OCI-LY7 (cell line): ENCODE measurements around the gene VWC2L. TPM values are rescaled to one million over a fixed set of nuclear protein-coding genes. Genes with fewer than 3 reads are reported as not detected.

Experiments
- BruUV-seq: library from RNA; stranded (reverse); fragments of 400-500 nt; replicated peaks from 2 replicates; lab custom pipeline; 2021; lab: Mats Ljungman, UMichigan
- CTCF ChIA-PET: fragments of 300-600 bp; sonication (Branson Sonifier 250); formaldehyde crosslinking; loops from one replicate; lab custom pipeline; 2022; ENCODE audit warnings: antibody characterized with exemption; ENCODE audit not compliant: unreplicated experiment; lab: Charles Lee
- POLR2A ChIA-PET: fragments of 300-600 bp; sonication (Branson Sonifier 250); formaldehyde crosslinking; loops from one replicate; lab custom pipeline; 2022; ENCODE audit warnings: antibody characterized with exemption; lab: Charles Lee
- DNase-seq: peaks from one replicate; pipeline ENCODE4 v3.0.0-alpha.2; 2015; ENCODE audit warnings: low spot score
- H2AFZ ChIP-seq: fragments of 200-600 bp; sonication (generic), shearing (Covaris generic); 2 replicates; pipeline ENCODE4 v1.6.1; 2014; ENCODE audit warnings: mild to moderate bottlenecking, antibody characterized with exemption, low read length, moderate library complexity
- H3K27ac ChIP-seq: fragments of 200-600 bp; sonication (generic); 2 replicates; pipeline ENCODE4 v1.5.1; 2014; ENCODE audit warnings: mixed run types, low read depth, mild to moderate bottlenecking, moderate library complexity, low read length, inconsistent platforms; ENCODE audit not compliant: poor library complexity, severe bottlenecking
- H3K36me3 ChIP-seq: fragments of 200-600 bp; sonication (generic); 2 replicates; pipeline ENCODE4 v1.6.1; 2014; ENCODE audit warnings: mild to moderate bottlenecking, antibody characterized with exemption, low read length, moderate library complexity, mixed read lengths; ENCODE audit not compliant: insufficient read depth
- H3K4me1 ChIP-seq: fragments of 200-600 bp; sonication (generic); 2 replicates; pipeline ENCODE4 v1.5.1; 2014; ENCODE audit warnings: mild to moderate bottlenecking, low read length; ENCODE audit not compliant: insufficient read depth, poor library complexity, severe bottlenecking
- H3K4me2 ChIP-seq: fragments of 200-600 bp; sonication (generic); 2 replicates; pipeline ENCODE4 v1.6.1; 2014; ENCODE audit warnings: mild to moderate bottlenecking, low read length
- H3K4me3 ChIP-seq: fragments of 200-600 bp; sonication (generic); 2 replicates; pipeline ENCODE4 v1.5.1; 2014; ENCODE audit warnings: mild to moderate bottlenecking, low read depth, low read length; ENCODE audit not compliant: poor library complexity, severe bottlenecking
- H3K79me2 ChIP-seq: fragments of 200-600 bp; sonication (generic); 2 replicates; pipeline ENCODE4 v1.6.1; 2016; ENCODE audit warnings: low read depth, mild to moderate bottlenecking, low read length, moderate library complexity, mixed read lengths; ENCODE audit not compliant: insufficient read depth
- H3K9me2 ChIP-seq: fragments of 200-600 bp; sonication (generic); 2 replicates; pipeline ENCODE4 v1.6.1; 2016; ENCODE audit warnings: mild to moderate bottlenecking, low read length, mixed read lengths; ENCODE audit not compliant: insufficient read depth
- H3K9me3 ChIP-seq: fragments of 200-600 bp; sonication (generic); 2 replicates; pipeline ENCODE4 v1.6.1; 2014; ENCODE audit warnings: mild to moderate bottlenecking, mixed run types, low read length, mixed read lengths
- H4K20me1 ChIP-seq: fragments of 200-600 bp; sonication (generic); 2 replicates; pipeline ENCODE4 v1.6.1; 2014; ENCODE audit warnings: mild to moderate bottlenecking, antibody characterized with exemption, low read length, moderate library complexity, mixed read lengths; ENCODE audit not compliant: insufficient read depth
- CTCF ChIP-seq: fragments of 200-600 bp; sonication (generic); conservative IDR thresholded peaks from 2 replicates; pipeline ENCODE4 v1.5.1; 2014; ENCODE audit warnings: mild to moderate bottlenecking, antibody characterized with exemption, low read length, moderate library complexity, mixed read lengths
- EZH2phosphoT487 ChIP-seq: fragments of 200-600 bp; sonication (generic); IDR thresholded peaks from 2 replicates; pipeline ENCODE4 v1.6.1; 2018; ENCODE audit warnings: low read depth, borderline replicate concordance, mild to moderate bottlenecking, mixed run types, antibody characterized with exemption, low read length, moderate library complexity, mixed read lengths
- intact Hi-C: fragments of 100-400 bp; cut with micrococcal nuclease; formaldehyde crosslinking; loops from one replicate; pipeline ENCODE4 v1.10.0; 2022; ENCODE audit not compliant: unreplicated experiment
- total RNA-seq, 2 experiments: library from RNA; depleted of rRNA in 1 of 2; stranded (reverse); fragments of >200 nt in 1 of 2; shearing (Covaris generic) in 1 of 2; gene quantifications; 2 replicates each; pipeline ENCODE4 v1.2.3, GENCODE V29; 2014 to 2022

VWC2L gene
- total RNA-seq, 2 experiments from 2014 or later = not detected

- TF ChIP-seq CTCF (peak; percentile 68), EZH2phosphoT487 (no peak)
- Histone ChIP-seq H3K9me2 (no peaks in the 10 kb centered on the region), H3K4me3 (no peak overlapping the region), H2AFZ (no peak overlapping the region), H4K20me1 (no peaks in the 10 kb centered on the region), H3K79me2 (no peaks in the 10 kb centered on the region), H3K9me3 (no peaks in the 10 kb centered on the region), H3K36me3 (no peaks in the 10 kb centered on the region), H3K4me1 (no peaks in the 10 kb centered on the region), H3K4me2 (no peak overlapping the region), H3K27ac (no peak overlapping the region)
- POLR2A ChIA-PET = interaction anchor here (0.7 kb wide), 2 partner anchors 215 to 390 kb away, joined by 3 read pairs; no protein-coding TSS in a partner anchor
- no TSS peak for BruUV-seq
- intact Hi-C loops = no loop called here
- DNase-seq = peak; percentile 7
- CTCF ChIA-PET = no interaction called here
Observed at GRCh38 chr2:214587442-214587841, 176.6 kb downstream of the VWC2L start.

- no peak overlapping the region for H3K4me2 ChIP-seq
- no peaks in the 10 kb centered on the region for H3K36me3 ChIP-seq
- H4K20me1 ChIP-seq = no peaks in the 10 kb centered on the region
- no peaks in the 10 kb centered on the region for H3K9me2 ChIP-seq
- H3K79me2 ChIP-seq = no peaks in the 10 kb centered on the region
- no peak overlapping the region for H3K4me3 ChIP-seq
- H3K4me1 ChIP-seq = no peaks in the 10 kb centered on the region
- TF ChIP-seq EZH2phosphoT487 = no peak
- TF ChIP-seq CTCF = peak; percentile 43; the same call in 1 of the 2 replicates
- BruUV-seq = no TSS peak
- intact Hi-C loops = no loop called here
- CTCF ChIA-PET = no interaction called here
- H3K9me3 ChIP-seq = no peaks in the 10 kb centered on the region
- H3K27ac ChIP-seq = no peak overlapping the region
- POLR2A ChIA-PET = no interaction called here
- DNase-seq = no peak
- H2AFZ ChIP-seq = no peak overlapping the region
Observed at GRCh38 chr2:214591366-214591765, 180.5 kb downstream of the VWC2L start.

GRCh38 chr2:214592011-214592410 lies 181.2 kb downstream of the VWC2L start:
- no peaks in the 10 kb centered on the region for H3K4me1 ChIP-seq
- CTCF ChIA-PET = no interaction called here
- BruUV-seq = no TSS peak

More at GRCh38 chr2:214592011-214592410, 181.2 kb downstream of the VWC2L start:
- no peak for TF ChIP-seq EZH2phosphoT487
- TF ChIP-seq CTCF = no peak
- Histone ChIP-seq H3K4me2 (no peak overlapping the region), H4K20me1 (no peaks in the 10 kb centered on the region), H3K79me2 (no peaks in the 10 kb centered on the region), H3K9me2 (no peaks in the 10 kb centered on the region), H3K9me3 (no peaks in the 10 kb centered on the region), H2AFZ (no peak overlapping the region), H3K27ac (no peak overlapping the region), H3K4me3 (no peak overlapping the region), H3K36me3 (no peaks in the 10 kb centered on the region)
- no peak for DNase-seq
- POLR2A ChIA-PET = no interaction called here
- intact Hi-C loops = no loop called here
